ENCODE data around the gene LRMDA.
A peak's percentile ranks its signal among the peaks of the same experiment; 100 is the strongest.
"Not testable (repeated sequence)": the region's sequence is repeated elsewhere in the genome, so short reads cannot be mapped to it uniquely, and the experiment has no call there.

The LRMDA gene

GRCh38 chr10:76119036-76119435 is 687.6 kb downstream of the LRMDA start:
- no peak for DNase-seq

GRCh38 chr10:76119515-76119914 is 688.1 kb downstream of the LRMDA start:
- peak; percentile 69 for DNase-seq

GRCh38 chr10:76122056-76122455 is 690.6 kb downstream of the LRMDA start:
- no peak for DNase-seq

GRCh38 chr10:76124280-76124679 is 692.9 kb downstream of the LRMDA start:
- DNase-seq: no peak

- DNase-seq: no peak
Observed at GRCh38 chr10:76125900-76126299, 694.5 kb downstream of the LRMDA start.

GRCh38 chr10:76126607-76127527 is 695.4 kb downstream of the LRMDA start:
- no peak for DNase-seq

- DNase-seq: no peak
Observed at GRCh38 chr10:76127984-76128589, 696.7 kb downstream of the LRMDA start.

- no peak for DNase-seq
Observed at GRCh38 chr10:76129213-76129612, 697.8 kb downstream of the LRMDA start.

- DNase-seq: no peak
Observed at GRCh38 chr10:76130892-76131291, 699.5 kb downstream of the LRMDA start.

- DNase-seq: no peak
Observed at GRCh38 chr10:76133597-76134255, 702.3 kb downstream of the LRMDA start.

GRCh38 chr10:76136961-76137360 is 705.5 kb downstream of the LRMDA start:
- DNase-seq: no peak

GRCh38 chr10:76138286-76138685 is 706.9 kb downstream of the LRMDA start:
- no peak for DNase-seq

GRCh38 chr10:76138906-76139305 is 707.5 kb downstream of the LRMDA start:
- DNase-seq: no peak

GRCh38 chr10:76139431-76139830 is 708.0 kb downstream of the LRMDA start:
- DNase-seq: no peak

- DNase-seq: no peak
Observed at GRCh38 chr10:76141376-76141775, 710.0 kb downstream of the LRMDA start.

GRCh38 chr10:76148217-76148616 is 716.8 kb downstream of the LRMDA start:
- DNase-seq: not testable (repeated sequence)

- peak; percentile 1 for DNase-seq
Observed at GRCh38 chr10:76149182-76149581, 717.8 kb downstream of the LRMDA start.

GRCh38 chr10:76149602-76150138 is 718.2 kb downstream of the LRMDA start:
- DNase-seq: no peak

GRCh38 chr10:76150139-76150875 is 718.9 kb downstream of the LRMDA start:
- peak; percentile 20 for DNase-seq

- DNase-seq: no peak
Observed at GRCh38 chr10:76150876-76151288, 719.5 kb downstream of the LRMDA start.

- DNase-seq: no peak
Observed at GRCh38 chr10:76152186-76152585, 720.8 kb downstream of the LRMDA start.

- DNase-seq: no peak
Observed at GRCh38 chr10:76155961-76156360, 724.5 kb downstream of the LRMDA start.
